Measurements from ENCODE around the gene GFOD1.
"Not testable (repeated sequence)": the region's sequence is repeated elsewhere in the genome, so short reads cannot be mapped to it uniquely, and the experiment has no call there.

Gene GFOD1

DNA sequence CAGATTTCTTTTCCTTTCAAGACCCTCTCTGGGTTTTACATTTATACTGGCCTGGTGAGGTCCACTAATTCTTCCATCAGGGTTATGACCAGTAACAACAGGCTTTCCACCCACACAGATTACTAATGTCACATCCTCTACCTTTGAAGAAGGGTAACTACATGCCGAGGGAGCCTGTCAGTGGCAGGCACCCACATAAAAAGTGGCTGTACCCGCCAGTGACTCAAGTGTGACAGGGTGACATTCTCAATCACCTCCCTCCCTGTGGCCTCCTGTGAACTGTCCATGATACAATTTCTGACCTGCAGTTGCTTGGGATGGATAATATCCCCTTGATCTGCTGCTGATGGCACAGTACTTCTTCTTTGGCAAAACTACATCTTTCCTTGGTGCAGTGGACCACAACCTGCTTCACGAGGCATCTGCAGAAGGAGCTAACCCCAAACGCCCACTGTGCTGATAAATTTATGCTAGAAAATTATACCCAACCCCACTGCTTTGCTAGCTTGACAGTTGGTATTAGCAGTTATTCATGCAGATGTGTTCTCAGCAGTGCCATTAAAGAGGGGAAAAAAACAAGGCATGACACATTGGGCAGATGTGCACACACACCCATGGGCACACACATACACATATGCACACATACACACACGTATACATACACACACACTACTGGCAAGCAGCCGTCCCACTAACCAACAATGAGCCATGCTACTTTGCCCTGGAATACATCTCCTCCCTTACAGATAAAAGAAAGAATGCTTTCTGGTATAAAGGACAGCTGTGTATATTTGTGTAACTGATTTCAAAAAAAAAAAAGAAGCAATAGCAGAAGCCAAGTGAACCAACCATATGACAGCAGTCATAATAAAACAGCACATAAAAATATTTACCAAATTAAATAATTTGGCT, 20.8 kb downstream of the GFOD1 start:
- peak; percentile 42 to 63 for DNase-seq (ENCODE audit: low read depth in 2 of 2)

DNA sequence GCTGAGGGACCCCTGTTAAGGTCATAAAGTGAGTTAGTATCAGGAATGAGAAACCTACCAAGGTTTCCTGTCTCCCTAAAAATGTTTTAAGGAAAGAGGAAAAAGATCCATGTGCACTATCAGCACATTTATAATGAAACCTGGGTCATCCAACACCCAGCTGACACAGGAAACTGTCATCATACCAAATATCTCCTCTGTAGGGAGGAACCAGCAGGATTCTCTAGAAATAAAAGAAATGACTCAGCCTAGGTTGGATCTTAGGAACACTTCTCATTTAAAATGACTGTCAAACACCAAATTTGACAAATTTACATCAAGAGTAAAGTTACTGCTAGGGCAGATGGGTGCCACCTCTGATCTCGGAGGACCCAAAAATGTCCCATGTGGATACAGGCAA, 21.7 kb downstream of the GFOD1 start:
- no peak for DNase-seq (ENCODE audit: low read depth in 2 of 2)

DNA sequence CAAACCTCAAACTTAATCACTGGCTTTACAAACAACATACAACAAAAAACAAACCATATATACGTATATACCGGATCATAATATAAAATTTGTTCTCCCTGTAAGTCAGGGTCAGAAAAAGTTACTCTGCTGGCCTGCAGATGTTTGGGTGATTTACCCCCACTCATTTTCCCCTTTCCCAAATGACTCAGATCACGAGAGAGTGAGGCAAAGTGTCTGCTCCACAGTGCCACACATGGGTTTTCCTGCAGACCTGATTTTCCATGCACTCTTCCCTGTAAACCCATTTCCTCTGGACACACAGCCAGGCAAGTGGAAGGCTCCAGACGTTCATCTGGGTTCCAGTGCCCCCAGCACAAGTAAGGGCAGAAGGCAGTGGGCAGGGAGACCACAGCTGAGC, 23.5 kb downstream of the GFOD1 start:
- no peak for DNase-seq (ENCODE audit: low read depth in 2 of 2)

DNA sequence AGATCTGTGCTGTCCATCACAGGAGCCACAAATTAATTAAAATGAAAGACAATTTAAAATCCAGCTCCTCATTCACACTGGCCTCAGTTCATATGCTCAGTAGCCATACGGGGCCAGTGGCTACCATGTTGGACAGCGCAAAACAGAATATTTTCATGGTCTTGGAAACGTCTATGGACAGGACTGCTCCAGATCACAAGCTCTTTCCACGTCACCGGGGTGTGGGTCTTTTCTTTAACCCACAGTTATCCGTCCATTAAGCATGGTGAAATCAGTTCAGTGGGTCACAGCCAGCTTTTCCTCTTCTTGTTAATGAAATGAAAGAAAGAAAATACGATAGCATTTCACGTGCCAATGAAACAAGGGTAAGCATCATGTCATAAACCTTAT, 24.1 kb downstream of the GFOD1 start:
- no peak for DNase-seq (ENCODE audit: low read depth in 2 of 2)

DNA sequence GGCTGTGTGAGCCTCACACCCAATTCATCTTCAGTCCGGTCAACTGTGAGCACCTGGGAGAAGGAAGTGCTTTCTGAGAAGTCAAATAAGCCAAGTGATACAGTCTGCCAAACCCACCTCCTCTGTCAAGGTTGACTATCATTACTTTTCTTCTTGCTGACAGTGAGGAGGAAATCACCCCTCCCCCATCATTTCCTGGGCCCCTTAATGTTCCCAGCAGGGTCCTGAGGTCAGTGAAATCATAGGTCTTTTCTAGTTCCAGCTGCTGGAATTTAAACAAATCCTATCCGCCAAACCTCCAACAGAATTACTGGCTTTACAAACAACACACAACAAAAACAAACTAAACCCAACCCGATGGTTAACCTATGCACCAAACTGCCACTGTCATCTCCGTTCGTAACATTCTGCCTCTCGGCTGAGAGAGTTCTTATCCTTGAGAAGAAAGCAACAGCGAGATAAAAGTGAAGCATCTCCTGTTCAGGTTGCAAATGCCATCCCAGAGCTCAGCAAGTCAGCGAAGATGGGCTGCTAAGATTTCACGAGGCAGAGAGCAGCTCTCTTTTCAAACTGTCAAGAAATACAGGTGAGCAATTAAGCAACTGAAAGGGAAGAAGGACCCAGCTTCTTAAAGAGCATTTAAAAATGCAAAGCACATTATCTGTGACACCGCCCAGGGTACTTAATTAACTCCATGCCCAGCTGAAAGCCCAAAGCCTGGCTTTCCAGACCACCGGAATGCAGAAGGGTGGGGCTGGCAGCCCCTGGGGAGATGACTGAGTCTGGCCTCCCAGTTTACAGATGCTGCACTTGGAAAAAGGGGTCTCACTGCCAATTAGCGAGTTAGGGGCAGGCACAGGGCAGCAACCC, 24.7 kb downstream of the GFOD1 start:
- no peak for DNase-seq (ENCODE audit: low read depth in 2 of 2)

DNA sequence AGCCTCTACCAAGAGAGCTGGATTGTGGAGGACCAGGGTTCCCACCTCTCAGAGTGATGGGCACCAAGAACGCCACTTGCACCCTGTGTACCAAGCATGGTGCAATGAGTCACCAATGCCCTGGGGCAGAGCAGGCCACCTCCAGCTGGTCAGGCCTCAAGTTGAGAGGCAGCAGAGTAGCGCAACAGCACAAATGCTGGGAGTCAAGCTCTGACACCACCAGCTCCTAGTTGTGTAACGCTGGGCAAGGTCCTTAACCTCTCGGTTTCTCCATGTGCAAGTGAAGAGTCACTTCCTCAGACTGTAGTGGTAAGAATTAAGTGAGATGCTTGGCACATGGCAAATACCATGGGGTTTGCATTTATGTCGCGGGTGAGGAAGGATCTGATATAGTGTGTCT, 25.6 kb downstream of the GFOD1 start:
- DNase-seq (ENCODE audit: low read depth in 2 of 2) = no peak

DNA sequence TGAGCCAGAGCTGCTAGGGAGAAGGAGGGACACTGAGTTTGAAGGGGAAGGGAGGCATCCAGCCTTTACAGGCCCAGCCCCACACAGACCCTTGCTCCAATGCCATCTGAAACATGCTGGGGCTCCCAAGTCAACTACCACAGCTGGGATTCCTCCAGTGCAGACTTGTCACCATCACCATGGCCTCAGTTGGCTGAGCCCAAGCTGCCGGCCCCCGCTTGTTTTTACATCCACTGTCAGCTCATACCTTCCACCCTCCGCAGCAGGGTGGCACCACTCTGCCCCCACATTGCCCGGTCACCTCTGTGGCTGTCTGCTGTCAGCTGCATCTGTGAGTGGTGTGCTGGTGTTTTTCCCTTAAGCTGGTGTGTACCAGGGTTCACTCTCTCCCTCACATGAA, 26.1 kb downstream of the GFOD1 start:
- DNase-seq (ENCODE audit: low read depth in 2 of 2) = no peak

DNA sequence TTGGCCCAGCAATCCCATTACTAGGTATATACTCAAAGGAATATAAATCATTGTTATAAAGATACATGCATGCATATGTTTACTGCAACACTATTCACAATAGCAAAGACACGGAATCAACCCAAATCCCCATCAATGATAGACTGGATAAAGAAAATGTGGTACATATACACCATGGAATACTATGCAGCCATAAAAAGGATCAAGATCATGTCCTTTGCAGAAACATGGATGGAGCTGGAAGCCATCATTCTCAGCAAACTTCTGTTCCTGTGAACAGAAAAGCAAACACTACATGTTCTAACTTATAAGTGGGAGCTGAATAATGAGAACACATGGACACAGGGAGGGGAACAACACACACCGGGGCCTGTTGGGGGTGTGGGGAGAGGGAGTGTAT, 27.1 kb downstream of the GFOD1 start:
- DNase-seq (ENCODE audit: low read depth in 2 of 2) = not testable (repeated sequence)

DNA sequence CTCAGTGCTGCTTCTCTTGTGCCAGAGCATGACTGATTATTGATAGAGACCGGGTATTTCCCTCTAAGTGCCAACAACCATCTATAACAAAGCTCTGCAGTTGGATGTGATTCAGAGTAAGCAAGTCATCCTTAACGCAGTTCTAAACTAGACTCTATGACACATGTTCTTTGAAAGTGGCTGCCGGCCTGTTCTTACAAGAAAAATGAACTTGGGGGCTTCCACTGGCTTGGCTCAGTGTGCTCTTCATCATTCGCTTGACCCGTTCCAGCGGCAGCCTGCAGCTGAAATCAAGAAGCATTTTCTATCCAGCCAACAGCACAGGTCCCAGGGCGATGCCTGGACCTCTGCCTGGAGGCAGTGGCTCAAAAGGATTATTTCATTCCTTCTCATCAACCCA, 29.8 kb downstream of the GFOD1 start:
- no peak for DNase-seq (ENCODE audit: low read depth in 2 of 2)

DNA sequence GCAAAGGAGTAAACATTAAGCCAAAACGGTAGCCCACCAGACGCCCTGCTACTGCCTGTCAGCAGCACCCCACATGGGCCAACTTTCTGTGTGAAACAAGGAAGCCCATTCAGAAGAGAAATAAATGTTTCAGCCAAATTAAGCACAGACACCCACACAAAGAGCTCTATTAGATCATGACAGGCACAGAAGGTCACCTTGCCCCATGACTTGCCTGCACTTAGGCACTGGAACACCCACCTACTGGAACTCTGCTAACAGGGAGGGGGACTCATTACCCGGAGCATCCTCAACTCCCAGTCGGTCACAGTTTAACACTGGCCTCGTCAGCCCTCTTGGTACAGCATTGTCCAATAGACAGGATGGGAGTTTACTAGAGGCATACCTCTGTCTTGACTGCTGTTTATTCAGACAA, 31.8 kb downstream of the GFOD1 start:
- DNase-seq (ENCODE audit: low read depth in 2 of 2) = no peak

DNA sequence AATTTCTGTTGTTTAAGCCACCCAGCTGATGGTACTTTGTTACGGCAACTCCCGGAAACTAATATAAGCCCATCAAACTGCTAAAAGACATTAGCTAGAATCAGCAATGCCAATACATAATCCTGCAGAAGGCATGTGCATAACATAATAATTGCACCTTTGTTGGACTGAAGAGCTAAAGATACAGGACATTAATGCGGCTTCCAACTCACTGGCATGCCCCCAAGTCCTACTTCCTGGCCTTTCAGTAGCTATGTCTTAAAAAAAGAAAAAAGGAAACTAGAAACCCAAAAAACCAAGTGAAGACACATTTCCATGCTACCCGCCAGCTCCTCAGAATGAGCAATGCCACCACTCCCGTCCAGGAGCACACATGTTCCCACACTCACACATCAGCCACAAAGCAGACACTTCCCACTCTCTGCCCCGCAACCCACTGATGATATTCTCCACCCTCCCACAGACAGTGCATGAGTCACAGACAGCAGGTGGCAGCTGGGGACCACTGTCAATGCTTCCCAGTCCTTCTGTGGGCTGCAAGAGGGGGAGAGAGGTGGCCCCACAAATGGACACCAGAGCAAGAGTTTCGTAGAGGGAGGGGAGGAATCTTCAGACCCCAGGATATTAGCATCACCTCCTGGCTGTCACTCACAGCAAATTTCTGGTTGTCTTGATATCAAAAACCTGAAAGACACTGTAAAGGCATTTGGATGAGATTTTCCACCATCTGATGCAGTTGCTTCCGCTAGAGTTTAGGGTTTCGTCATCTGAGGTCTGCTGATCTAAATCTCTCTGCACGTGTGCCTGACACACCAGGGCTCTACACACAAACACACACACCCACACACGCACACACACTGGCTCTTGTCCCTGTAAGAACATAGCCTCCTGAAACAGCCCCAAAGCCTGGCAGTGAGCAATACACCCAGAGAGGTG, 32.8 kb downstream of the GFOD1 start:
- peak; percentile 75 to 80 for DNase-seq (ENCODE audit: low read depth in 2 of 2)

DNA sequence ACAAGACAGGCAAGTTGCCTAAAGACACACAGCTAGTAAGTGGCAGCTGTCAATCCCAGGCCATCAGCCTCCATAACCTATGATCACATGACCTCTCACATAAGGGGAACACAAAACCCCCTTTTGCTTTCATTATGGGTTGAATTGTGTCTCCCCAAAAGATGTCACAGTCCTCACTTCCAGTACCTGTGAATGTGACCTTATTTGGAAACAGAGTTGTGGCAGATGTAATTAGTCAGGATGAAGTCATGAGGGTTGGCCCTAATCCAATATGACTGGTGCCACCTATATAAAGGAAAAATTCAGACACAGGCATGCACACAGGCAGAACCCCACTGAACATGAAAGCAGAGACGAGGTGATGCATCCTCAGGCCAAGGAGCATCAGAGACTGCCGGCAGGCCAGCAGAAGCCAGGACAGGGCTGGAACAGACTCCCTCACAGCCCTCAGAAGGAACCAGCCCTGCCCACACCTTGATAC, 33.6 kb downstream of the GFOD1 start:
- peak in 1 of 2 donors; percentile 40 for DNase-seq (ENCODE audit: low read depth in 2 of 2)

DNA sequence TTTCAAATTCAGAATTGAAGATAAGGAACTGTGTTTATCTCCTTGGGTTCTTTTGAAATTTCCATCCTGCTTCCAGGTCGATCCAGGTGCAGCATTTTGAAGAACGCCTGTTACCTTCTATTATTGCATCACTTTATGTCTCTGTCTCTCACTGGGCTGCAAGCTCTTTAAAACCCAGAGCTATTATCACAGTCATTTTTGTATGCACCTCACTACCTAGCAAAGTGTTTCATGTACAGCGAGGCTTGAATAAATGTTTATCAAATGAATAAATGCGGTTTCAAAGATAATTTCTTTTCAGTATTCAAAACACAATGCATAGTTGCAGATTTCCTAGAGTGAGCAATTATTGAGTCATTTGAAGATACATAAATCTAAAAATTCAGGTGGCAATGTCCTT, 34.2 kb downstream of the GFOD1 start:
- DNase-seq (ENCODE audit: low read depth in 2 of 2) = no peak

DNA sequence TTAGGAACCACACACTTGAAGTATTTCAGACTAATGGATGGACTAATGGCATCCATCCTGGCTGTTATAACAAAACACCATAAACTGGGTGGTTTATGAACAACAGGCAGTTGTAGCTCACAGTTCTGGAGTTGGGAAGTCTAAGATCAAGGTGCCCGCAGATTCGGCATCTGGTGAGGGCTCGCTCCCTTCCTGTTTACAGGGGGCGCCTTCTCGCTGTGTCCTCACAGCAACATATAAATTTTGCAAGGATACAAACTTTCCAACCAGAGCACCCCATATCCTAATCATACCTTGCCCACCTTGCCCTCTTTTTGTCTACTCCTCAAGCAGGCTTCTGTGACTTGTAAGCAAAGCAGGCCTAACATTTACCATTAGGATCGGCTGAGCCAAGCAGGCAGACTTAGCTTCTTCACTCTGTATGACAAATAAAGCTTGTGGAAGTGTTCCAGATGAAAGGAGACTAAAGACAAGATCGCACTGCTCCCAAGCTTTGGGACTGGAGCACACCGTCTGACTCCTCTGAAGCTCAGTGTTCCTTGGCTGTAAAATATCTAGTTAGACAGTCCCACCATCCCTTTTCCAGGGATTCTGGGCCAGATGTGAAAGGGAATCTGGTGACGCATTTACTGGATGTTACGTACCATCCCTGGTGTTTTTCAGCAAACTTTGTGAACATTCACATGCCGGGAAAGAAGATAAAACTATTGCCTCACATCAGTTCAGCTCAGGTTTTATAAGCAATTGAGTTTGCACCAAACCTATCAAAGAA, 34.9 kb downstream of the GFOD1 start:
- no peak for DNase-seq (ENCODE audit: low read depth in 2 of 2)

DNA sequence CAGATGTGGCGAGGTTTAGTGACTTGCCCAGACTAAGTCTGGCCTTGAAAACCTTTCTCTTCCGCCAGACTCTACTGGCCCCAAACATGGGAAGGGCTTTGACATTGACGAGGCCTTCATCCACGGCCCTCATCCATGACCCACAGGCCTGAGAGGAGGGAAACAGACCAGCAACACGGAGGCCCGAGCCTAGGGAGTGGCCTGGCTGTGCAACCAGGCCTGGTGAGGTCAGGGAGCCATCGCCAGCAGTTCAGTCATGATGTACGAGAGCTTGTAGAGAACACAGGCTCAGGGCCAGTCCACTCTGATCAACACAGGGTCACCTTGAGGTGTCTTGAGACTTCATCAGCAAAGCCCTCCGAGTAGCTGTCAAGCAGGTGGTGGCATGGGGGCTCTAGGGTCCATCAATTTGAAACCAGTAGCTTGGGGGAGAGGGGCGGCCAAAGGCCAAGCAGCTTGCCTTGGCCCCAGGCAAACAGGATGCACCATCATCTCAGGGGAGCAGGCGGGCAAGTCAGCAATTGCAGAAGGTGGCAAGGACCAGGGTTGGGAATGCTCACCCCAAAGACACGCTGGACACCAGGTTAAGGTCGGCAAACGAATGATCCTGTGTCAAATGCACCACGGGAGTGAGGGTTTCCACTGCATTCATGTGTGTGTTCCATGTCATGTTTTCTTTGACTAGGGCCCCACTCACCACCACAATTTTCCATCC, 36.1 kb downstream of the GFOD1 start:
- DNase-seq (ENCODE audit: low read depth in 2 of 2) = no peak

DNA sequence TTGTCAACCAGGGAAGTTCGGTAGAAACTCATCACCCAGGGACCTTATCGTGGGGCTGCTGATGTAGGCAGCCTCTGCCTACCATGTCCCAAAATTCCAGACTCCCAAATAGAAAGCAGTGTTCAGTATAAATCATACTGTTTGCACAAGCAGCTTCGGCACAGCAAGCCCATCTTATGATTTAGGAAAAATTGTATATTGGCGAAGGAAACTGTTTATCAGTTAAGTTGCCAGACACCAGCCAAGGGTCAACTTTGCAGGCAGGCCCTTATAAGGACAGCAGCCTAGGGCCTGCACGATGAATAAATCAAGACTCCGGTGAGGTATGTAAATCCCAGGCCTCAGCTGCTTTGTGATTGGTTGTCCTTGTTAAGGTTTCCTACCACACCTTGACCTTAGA, 36.8 kb downstream of the GFOD1 start:
- no peak for DNase-seq (ENCODE audit: low read depth in 2 of 2)

DNA sequence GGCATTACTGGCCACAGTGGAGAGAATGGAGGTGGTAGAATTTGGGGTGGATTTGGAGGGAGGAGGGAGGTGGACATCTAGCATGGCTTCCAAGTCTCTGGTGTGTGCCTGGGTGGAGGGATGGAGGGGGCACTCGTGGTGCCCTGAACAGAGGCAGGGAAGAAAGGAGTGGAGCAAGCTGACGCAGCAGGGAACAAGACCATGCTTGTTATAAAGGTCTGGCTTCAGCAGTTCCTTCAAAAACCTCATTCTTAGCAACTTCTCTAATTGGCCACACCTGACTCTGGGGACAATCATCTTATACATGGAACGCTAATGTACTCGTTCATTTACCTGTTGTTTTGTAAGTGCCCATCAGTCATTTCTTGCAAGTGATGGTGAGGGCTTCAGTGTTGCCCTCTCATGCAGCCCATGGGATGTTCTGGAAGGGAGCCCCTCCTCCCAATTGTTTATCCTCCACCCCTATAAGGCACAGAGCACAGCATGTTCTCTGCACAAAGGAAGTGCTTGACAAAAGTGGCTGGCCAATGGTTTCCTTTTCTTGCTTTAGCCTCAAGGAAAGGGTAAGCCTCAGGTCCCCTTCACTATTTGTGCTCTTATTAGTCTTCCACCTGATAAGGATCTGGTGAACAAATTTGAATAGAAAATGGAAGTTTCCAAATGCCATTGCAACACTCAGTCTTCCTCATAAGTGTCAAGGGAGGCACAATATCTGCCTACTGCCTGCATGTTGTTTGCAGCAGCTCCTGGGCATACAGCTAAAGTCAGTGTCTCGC, 39.3 kb downstream of the GFOD1 start:
- DNase-seq (ENCODE audit: low read depth in 2 of 2) = no peak

DNA sequence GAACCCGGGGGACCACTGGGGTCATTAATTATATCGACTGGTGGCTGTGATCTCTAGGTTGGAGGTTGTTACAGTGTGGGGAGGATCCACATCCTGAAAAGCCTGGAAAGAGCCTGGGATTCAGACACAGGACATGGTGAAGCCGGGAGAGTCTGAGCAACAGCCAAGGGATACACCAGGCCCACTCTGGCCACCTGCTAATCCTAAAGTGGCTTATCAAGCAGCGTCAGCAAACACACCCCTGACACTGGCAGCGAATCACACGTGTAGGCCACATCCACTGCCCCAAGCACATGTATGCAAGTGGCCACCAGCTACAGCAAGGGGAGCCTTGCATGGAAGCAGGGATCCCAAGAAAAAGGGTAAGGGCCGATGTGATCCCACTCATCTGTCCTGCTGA, 41.0 kb downstream of the GFOD1 start:
- DNase-seq (ENCODE audit: low read depth in 2 of 2) = no peak

DNA sequence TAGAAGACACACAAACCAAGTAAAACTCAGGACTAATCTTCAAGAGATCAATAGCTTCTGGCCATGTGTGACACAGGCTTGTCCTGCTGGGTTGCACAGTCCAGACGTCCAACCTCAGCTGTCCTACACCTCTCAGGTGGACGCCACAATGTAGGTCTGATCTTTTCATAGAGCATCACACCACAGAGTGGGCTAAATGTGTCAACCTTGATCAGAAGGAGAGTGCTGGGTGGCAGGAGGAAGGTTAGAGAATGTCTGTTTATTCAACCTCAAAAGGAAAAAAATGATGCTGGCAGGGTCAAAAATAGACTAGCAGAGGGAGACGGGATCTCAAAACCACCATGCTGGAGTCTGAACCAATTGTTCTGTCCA, 41.7 kb downstream of the GFOD1 start:
- DNase-seq (ENCODE audit: low read depth in 2 of 2) = no peak

Measured in stimulated activated CD8-positive, alpha-beta memory T cell treated with anti-CD3 and anti-CD28 coated beads, Interleukin-15, amount 100 ng/mL, for 48 hours (primary cell).